NCI-H526 (cell line): ENCODE data around the gene TEX44.

Source experiments
- DNase-seq, 2 experiments: peaks; one replicate each; lab custom pipeline; 2025; lab: John Stamatoyannopoulos, UW

Gene TEX44

GRCh38 chr2:231604685-231605606 is 12.3 kb downstream of the TEX44 start:
- peak; percentile 94 to 99 for DNase-seq

GRCh38 chr2:231605607-231606091 is 13.0 kb downstream of the TEX44 start:
- peak; percentile 10 to 48 for DNase-seq

- no peak for DNase-seq
Measured at GRCh38 chr2:231606941-231607340, 14.3 kb downstream of the TEX44 start.

GRCh38 chr2:231611273-231612108 is 18.8 kb downstream of the TEX44 start:
- peak in 1 of 2 experiments; percentile 62 for DNase-seq

- no peak for DNase-seq
Measured at GRCh38 chr2:231612109-231612455, 19.4 kb downstream of the TEX44 start.

GRCh38 chr2:231612456-231613330 is 20.0 kb downstream of the TEX44 start:
- DNase-seq, result peak; percentile 74 to 93

GRCh38 chr2:231613331-231613662 is 20.6 kb downstream of the TEX44 start:
- DNase-seq, result peak in 1 of 2 experiments; percentile 51

GRCh38 chr2:231613663-231614558 is 21.2 kb downstream of the TEX44 start:
- DNase-seq, result peak; percentile 87 to 94

GRCh38 chr2:231614559-231615057 is 21.9 kb downstream of the TEX44 start:
- DNase-seq, result no peak

- no peak for DNase-seq
Measured at GRCh38 chr2:231615058-231615671, 22.5 kb downstream of the TEX44 start.

- DNase-seq, result no peak
Measured at GRCh38 chr2:231616296-231616695, 23.6 kb downstream of the TEX44 start.

GRCh38 chr2:231617059-231617926 is 24.6 kb downstream of the TEX44 start:
- no peak for DNase-seq

GRCh38 chr2:231621051-231621879 is 28.6 kb downstream of the TEX44 start:
- DNase-seq, result peak; percentile 19 to 67

- DNase-seq, result no peak
Measured at GRCh38 chr2:231622963-231623362, 30.3 kb downstream of the TEX44 start.

- no peak for DNase-seq
Measured at GRCh38 chr2:231626449-231626848, 33.8 kb downstream of the TEX44 start.

- no peak for DNase-seq
Measured at GRCh38 chr2:231627384-231628120, 34.9 kb downstream of the TEX44 start.

GRCh38 chr2:231632559-231633142 is 40.0 kb downstream of the TEX44 start:
- DNase-seq, result no peak
